K562 (cell line): Measurements from ENCODE around the gene TOMM6. TPM values are rescaled to one million over a fixed set of nuclear protein-coding genes. Genes with fewer than 3 reads are reported as not detected.

Source experiments
- BRF1 ChIP-seq: IDR thresholded peaks from 3 replicates; pipeline ENCODE4 v1.6.1; 2011; ENCODE audit warnings: borderline replicate concordance, mild to moderate bottlenecking; ENCODE audit not compliant: insufficient read length; ENCODE audit errors: extremely low read depth
- FIP1L1 ChIP-seq: fragments of 200-400 bp; formaldehyde crosslinking; IDR thresholded peaks from 2 replicates; pipeline ENCODE4 v1.6.1; 2018; ENCODE audit warnings: mild to moderate bottlenecking, low read depth, low read length; ENCODE audit not compliant: poor library complexity, severe bottlenecking
- GABPB1 ChIP-seq: sonication (generic); formaldehyde crosslinking; IDR thresholded peaks from 2 replicates; pipeline ENCODE4 v1.8.0; 2022; ENCODE audit warnings: mild to moderate bottlenecking, missing genetic modification reagents
- HIVEP1 ChIP-seq: fragments of 250-450 bp; sonication (Bioruptor Pico); IDR thresholded peaks from 2 replicates; pipeline ENCODE4 v1.4.0; 2020; ENCODE audit warnings: mild to moderate bottlenecking
- NCOR1 ChIP-seq: fragments of 450-650 bp; IDR thresholded peaks from 2 replicates; pipeline ENCODE4 v1.6.1; 2016; ENCODE audit warnings: mild to moderate bottlenecking, moderate library complexity
- NR1H2 ChIP-seq: sonication (generic); formaldehyde crosslinking; IDR thresholded peaks from 2 replicates; pipeline ENCODE4 v1.4.0; 2020; ENCODE audit warnings: mild to moderate bottlenecking, missing genetic modification reagents
- NR3C1 ChIP-seq: sonication (generic); formaldehyde crosslinking; IDR thresholded peaks from 2 replicates; pipeline ENCODE4 v1.8.1; 2022; ENCODE audit warnings: missing genetic modification reagents
- RBFOX2 ChIP-seq: fragments of 200-400 bp; formaldehyde crosslinking; IDR thresholded peaks from 2 replicates; pipeline ENCODE4 v1.6.1; 2017; ENCODE audit warnings: low read depth, mild to moderate bottlenecking, low read length, moderate library complexity
- RCOR1 ChIP-seq, 2 experiments: IDR thresholded peaks; 2 replicates each; pipeline ENCODE4 v1.6.1; 2012; ENCODE audit warnings: low read depth in 2 of 2, low read length in 2 of 2, borderline replicate concordance in 1 of 2, improper control_type of control experiment in 1 of 2
- SAFB2 ChIP-seq: fragments of 200-400 bp; formaldehyde crosslinking; IDR thresholded peaks from 2 replicates; pipeline ENCODE4 v1.6.1; 2018; ENCODE audit warnings: borderline replicate concordance, low read length, low read depth, moderate library complexity; ENCODE audit not compliant: severe bottlenecking
- SETDB1 ChIP-seq: IDR thresholded peaks from one replicate; pipeline ENCODE4 v1.6.1; 2012; ENCODE audit warnings: low read length, control low read depth, inconsistent platforms
- SOX6 ChIP-seq: fragments of 450-650 bp; IDR thresholded peaks from 2 replicates; pipeline ENCODE4 v1.6.1; 2014; ENCODE audit warnings: mild to moderate bottlenecking
- STAT5B ChIP-seq: fragments of 250-450 bp; sonication (Bioruptor Pico); IDR thresholded peaks from 2 replicates; pipeline ENCODE4 v1.8.0; 2021; ENCODE audit warnings: mild to moderate bottlenecking, inconsistent platforms
- ZNF232 ChIP-seq: sonication (generic); formaldehyde crosslinking; IDR thresholded peaks from 2 replicates; pipeline ENCODE4 v1.8.0; 2022; ENCODE audit warnings: mild to moderate bottlenecking, missing genetic modification reagents
- ZNF3 ChIP-seq: fragments of 250-450 bp; sonication (Bioruptor Pico); IDR thresholded peaks from 2 replicates; pipeline ENCODE4 v1.5.0; 2021; ENCODE audit warnings: mild to moderate bottlenecking, moderate library complexity
- ZNF324 ChIP-seq: fragments of 250-450 bp; sonication (Bioruptor Pico); IDR thresholded peaks from 2 replicates; pipeline ENCODE4 v1.4.0; 2020; ENCODE audit warnings: mild to moderate bottlenecking
- ZNF79 ChIP-seq: fragments of 250-450 bp; sonication (Bioruptor Pico); IDR thresholded peaks from 2 replicates; pipeline ENCODE4 v1.4.0; 2020; ENCODE audit warnings: low read depth, mild to moderate bottlenecking, moderate library complexity
- polyA plus RNA-seq, 8 experiments: library from polyadenylated mRNA; depleted of rRNA in 4 of 8; stranded (reverse) in 5 of 8; unstranded in 3 of 8; fragments of >200 nt; fragmentation: Nextera tagmentation in 2 of 8; fragmentation: Illumina TruSeq in 1 of 8; extraction: Ambion mirVana in 2 of 8; extraction: Trizol in 1 of 8; gene quantifications; 2 replicates each; pipeline versions ENCODE4 v1.2.1 to v1.2.3, GENCODE V29; 2011 to 2014; ENCODE audit warnings: inconsistent platforms in 1 of 8, missing spikeins in 1 of 8
- total RNA-seq, 7 experiments: library from RNA; depleted of rRNA in 6 of 7; stranded (reverse); fragments of >200 nt in 6 of 7; fragmentation: Illumina TruSeq in 2 of 7; extraction: Trizol in 2 of 7; gene quantifications; 2 replicates each; pipeline versions ENCODE4 v1.2.1 to v1.2.3, GENCODE V29; 2011 to 2021; ENCODE audit warnings: low replicate concordance in 1 of 7
- TF ChIP-seq, protein P1 (sequence below): fragments of 450-650 bp; formaldehyde crosslinking; IDR thresholded peaks from 2 replicates; pipeline ENCODE4 v1.4.0; 2020; ENCODE audit warnings: mild to moderate bottlenecking, moderate library complexity
- TF ChIP-seq, protein P2 (sequence below), 3 experiments: fragments of 200-800 bp in 1 of 3; fragments of 250-450 bp in 1 of 3; fragments of 450-650 bp in 1 of 3; sonication (Bioruptor Pico) in 1 of 3; sonication (Bioruptor generic) in 1 of 3; formaldehyde crosslinking in 1 of 3; IDR thresholded peaks; 2 replicates each; pipeline versions ENCODE4 v1.6.1 to v1.8.0; 2016 to 2022; ENCODE audit warnings: mild to moderate bottlenecking in 2 of 3, missing genetic modification characterization in 2 of 3, missing compliant biosample characterization in 1 of 3, moderate library complexity in 1 of 3
- TF ChIP-seq, protein P3 (sequence below): fragments of 450-650 bp; IDR thresholded peaks from one replicate; pipeline ENCODE4 v1.6.1; 2018; ENCODE audit warnings: mild to moderate bottlenecking, moderate library complexity; ENCODE audit not compliant: partially characterized antibody
- TF ChIP-seq, protein P4 (sequence below): conservative IDR thresholded peaks from 2 replicates; pipeline ENCODE4 v1.6.1; 2011; ENCODE audit warnings: low read depth, mild to moderate bottlenecking, low read length; ENCODE audit not compliant: control insufficient read depth

The TOMM6 gene
- total and polyA plus RNA-seq, 9 of the 15 experiments (the other 6 are each of a cell fraction or from before 2014, with no cell fraction given), result 380 to 2,097 (median 1,065) TPM

DNA sequence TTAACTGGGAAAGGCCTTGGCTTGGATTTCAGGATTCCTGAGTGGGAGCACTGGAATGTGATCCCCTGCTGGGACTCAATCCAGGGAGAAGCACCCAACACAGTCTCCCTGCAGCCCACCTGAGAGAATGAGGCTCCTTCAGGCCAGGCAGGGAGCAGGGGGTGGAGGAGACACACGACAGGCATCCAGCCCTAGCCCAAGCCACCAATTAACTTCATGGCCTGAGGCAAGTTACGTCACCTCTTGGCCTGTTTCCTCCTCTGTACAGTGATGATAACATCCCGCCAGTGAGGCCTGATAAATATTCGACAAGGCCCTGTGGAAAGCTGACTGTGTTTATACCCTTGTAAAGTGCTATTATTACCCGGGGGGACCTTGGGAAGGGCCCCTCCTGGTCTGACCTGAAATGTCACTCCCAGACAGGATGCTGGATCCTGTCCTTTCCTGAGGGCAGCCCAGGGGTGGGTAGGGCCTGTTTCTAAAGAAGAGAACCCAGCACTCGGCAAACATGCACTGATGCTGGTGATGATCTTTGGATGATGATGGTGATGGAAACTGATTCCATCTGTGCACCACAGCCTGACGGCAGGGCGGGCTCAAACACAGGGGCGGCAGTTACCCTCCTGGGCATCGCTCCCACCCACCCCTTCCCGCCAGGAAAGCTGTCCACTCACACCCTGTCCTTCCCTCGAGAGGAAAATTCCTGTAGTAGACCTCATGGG lies 20.2 kb upstream of the TOMM6 start (continued):
- TF ChIP-seq HIVEP1 (no peak), SOX6 (peak; percentile 35; the same call in 1 of the 2 replicates), ZNF79 (CRISPR knock-in tag) (no peak), BRF1 (no peak), NR1H2 (no peak), ZNF232 (no peak), RBFOX2 (no peak), NR3C1 (CRISPR knock-in tag) (no peak), NCOR1 (no peak), STAT5B (CRISPR knock-in tag) (no peak), ZNF3 (no peak), GABPB1 (CRISPR knock-in tag) (no peak), FIP1L1 (no peak), RCOR1 (IDR thresholded peaks at IDR 0.05; ENCODE audit: borderline replicate concordance in 1 of 2, low read depth in 2 of 2, low read length in 2 of 2) (peak in 1 of 2 experiments; percentile 92; a peak in 2 of 4 replicates), ZNF324 (CRISPR knock-in tag) (no peak), SETDB1 (no peak), SAFB2 (no peak)
- TF ChIP-seq, protein P1, sequence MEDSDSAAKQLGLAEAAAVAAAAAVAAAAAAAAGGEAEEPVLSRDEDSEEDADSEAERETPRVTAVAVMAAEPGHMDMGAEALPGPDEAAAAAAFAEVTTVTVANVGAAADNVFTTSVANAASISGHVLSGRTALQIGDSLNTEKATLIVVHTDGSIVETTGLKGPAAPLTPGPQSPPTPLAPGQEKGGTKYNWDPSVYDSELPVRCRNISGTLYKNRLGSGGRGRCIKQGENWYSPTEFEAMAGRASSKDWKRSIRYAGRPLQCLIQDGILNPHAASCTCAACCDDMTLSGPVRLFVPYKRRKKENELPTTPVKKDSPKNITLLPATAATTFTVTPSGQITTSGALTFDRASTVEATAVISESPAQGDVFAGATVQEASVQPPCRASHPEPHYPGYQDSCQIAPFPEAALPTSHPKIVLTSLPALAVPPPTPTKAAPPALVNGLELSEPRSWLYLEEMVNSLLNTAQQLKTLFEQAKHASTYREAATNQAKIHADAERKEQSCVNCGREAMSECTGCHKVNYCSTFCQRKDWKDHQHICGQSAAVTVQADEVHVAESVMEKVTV (CRISPR knock-in tag), result no peak
- TF ChIP-seq, protein P2, sequence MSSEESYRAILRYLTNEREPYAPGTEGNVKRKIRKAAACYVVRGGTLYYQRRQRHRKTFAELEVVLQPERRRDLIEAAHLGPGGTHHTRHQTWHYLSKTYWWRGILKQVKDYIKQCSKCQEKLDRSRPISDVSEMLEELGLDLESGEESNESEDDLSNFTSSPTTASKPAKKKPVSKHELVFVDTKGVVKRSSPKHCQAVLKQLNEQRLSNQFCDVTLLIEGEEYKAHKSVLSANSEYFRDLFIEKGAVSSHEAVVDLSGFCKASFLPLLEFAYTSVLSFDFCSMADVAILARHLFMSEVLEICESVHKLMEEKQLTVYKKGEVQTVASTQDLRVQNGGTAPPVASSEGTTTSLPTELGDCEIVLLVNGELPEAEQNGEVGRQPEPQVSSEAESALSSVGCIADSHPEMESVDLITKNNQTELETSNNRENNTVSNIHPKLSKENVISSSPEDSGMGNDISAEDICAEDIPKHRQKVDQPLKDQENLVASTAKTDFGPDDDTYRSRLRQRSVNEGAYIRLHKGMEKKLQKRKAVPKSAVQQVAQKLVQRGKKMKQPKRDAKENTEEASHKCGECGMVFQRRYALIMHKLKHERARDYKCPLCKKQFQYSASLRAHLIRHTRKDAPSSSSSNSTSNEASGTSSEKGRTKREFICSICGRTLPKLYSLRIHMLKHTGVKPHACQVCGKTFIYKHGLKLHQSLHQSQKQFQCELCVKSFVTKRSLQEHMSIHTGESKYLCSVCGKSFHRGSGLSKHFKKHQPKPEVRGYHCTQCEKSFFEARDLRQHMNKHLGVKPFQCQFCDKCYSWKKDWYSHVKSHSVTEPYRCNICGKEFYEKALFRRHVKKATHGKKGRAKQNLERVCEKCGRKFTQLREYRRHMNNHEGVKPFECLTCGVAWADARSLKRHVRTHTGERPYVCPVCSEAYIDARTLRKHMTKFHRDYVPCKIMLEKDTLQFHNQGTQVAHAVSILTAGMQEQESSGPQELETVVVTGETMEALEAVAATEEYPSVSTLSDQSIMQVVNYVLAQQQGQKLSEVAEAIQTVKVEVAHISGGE (CRISPR knock-in tag; IDR thresholded peaks at IDR 0.05), result no peak
- TF ChIP-seq, protein P3, sequence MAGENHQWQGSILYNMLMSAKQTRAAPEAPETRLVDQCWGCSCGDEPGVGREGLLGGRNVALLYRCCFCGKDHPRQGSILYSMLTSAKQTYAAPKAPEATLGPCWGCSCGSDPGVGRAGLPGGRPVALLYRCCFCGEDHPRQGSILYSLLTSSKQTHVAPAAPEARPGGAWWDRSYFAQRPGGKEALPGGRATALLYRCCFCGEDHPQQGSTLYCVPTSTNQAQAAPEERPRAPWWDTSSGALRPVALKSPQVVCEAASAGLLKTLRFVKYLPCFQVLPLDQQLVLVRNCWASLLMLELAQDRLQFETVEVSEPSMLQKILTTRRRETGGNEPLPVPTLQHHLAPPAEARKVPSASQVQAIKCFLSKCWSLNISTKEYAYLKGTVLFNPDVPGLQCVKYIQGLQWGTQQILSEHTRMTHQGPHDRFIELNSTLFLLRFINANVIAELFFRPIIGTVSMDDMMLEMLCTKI, result no peak
- TF ChIP-seq, protein P4, sequence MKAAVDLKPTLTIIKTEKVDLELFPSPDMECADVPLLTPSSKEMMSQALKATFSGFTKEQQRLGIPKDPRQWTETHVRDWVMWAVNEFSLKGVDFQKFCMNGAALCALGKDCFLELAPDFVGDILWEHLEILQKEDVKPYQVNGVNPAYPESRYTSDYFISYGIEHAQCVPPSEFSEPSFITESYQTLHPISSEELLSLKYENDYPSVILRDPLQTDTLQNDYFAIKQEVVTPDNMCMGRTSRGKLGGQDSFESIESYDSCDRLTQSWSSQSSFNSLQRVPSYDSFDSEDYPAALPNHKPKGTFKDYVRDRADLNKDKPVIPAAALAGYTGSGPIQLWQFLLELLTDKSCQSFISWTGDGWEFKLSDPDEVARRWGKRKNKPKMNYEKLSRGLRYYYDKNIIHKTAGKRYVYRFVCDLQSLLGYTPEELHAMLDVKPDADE, result no peak
